ENCODE measurements around the gene HTR5A.
A peak's percentile ranks its signal among the peaks of the same experiment; 100 is the strongest.
"Not testable (repeated sequence)": the region's sequence is repeated elsewhere in the genome, so short reads cannot be mapped to it uniquely, and the experiment has no call there.

The HTR5A gene

DNA sequence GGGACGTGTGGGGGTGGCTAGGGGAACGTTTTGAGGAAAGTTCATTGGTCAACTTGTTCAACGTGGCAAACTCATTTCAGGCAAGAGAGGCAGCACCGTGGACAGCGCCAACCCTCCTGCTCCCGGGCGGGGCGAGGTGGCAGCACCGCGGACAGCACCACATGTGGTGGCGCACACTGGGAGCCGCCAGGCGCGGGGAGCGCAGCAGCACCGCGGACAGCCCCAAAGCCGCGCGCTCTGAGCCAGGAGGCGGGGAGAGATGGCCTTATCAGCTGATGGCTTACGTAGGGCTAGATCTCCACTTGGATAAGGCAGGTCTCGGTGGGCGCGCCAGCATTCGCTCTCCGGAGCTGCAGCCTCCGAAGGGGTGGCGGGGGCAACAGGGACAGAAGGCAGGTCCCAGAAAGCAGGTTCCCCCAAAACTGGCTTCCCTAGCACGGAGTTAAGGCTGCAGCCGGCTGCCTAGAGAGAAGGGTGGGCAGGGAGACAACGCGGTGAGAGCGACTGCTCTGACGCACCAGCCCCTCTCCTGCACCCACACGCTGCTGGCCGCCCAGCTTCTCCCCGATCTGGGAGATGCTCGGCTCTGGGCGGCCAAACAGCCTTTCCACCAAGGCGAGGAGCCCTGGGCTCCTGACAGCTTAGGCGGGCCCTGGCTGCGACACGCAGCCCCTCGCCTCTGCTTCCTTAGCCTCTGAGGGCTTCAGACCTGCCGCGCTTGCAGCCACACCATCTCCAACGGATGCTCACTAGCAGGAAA, at the start of gene HTR5A:
Gene HTR5A (plus strand): TSS at position 333 of the 760 bp plus-strand sequence. CDS start 576 bp downstream, outside the sequence.
- peak; percentile 16 to 50 for DNase-seq (ENCODE audit: low read depth in 2 of 2)

DNA sequence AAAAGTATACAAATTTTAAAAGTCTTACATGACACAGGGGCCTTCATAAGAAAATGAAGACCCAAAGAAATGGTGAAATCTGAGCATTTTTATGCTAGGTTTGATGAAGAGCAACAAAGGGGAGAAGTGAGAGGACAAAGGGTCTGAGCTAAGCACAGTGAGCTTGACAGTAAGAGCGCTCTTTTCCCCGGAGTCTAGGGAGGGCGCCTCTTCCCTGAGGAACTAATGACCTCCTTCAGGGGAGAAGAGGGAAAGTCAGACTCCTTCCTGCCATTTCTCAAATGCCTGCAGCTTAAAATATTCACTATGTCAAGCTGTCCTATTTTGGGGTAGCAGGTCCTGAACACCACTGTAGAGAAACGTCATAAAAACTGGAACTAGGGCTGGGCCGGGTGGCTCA, 49.1 kb upstream of the HTR5A start:
- no peak for DNase-seq (ENCODE audit: low read depth in 2 of 2)

DNA sequence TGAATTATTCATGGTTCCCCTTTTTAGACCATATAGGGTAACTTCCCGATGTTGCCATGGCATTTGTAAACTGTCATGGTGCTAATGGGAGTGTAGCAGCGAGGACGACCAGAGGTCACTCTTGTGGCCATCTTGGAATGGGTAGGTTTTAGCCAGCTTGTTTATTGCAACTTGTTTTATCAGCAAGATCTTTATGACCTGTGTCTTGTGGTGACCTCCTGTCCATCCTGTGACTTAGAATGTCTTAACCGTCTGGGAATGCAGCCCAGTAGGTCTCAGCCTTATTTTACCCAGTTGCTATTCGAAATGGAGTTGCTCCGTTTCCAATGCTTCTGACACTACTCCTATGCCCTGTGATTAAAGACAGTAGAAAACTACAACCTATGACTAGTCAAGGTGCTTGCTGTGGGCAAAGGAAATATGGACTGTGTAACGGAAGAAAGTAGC, 48.4 kb upstream of the HTR5A start:
- DNase-seq (ENCODE audit: low read depth in 2 of 2): no peak

DNA sequence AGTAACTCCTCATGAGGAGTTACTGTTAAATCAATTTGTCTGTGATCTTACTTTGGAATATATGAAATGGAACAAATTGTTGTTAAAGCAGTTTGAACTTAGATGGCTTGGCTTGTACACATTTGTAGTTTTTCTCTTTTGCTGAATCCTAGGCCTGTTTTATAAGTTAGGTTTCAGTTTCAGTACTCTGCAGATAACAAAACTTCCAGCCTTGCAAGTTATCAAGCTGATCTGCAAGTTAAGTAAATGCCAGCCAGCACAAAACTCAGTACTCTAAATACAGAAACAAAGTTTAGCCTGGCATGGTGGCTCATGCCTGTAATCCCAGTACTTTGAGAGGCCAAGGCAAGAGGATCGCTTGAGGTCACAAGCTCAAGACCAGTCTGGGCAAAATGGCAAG, 42.2 kb upstream of the HTR5A start:
- no peak for DNase-seq (ENCODE audit: low read depth in 2 of 2)

DNA sequence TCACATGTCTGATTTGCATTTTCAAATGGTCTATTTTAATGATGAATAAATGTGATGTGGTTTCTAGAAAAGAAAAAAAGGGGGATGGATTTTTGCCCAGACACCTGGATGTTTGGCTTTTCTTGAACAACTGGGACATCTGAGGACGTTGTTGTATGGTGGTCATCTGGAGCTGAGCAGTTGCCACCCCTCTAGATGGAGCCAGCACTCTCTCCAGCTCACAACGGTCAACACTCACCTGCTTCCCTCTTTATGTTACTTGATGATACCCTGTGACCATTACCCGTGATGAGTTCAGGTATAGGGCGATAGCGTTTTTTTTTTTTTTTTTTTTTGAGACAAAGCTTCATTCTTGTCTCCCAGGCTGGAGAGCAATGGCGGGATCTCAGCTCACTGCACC, 37.1 kb upstream of the HTR5A start:
- no peak for DNase-seq (ENCODE audit: low read depth in 2 of 2)

DNA sequence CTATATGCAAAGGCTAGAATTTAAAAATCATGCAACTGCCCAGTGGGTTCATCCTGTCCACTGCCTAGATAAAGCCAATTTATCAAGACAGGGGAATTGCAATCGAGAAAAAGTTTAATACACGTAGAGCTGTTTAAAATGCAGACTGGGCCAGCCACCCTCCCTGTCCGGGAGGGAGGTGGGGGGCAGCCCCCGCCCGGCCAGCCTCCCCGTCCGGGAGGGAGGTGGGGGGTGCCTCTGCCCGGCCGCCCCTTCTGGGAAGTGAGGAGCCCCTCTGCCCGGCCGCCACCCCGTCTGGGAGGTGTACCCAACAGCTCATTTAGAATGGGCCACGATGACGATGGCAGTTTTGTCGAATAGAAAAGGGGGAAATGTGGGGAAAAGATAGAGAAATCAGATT, 35.6 kb upstream of the HTR5A start:
- not testable (repeated sequence) for DNase-seq (ENCODE audit: low read depth in 2 of 2)

DNA sequence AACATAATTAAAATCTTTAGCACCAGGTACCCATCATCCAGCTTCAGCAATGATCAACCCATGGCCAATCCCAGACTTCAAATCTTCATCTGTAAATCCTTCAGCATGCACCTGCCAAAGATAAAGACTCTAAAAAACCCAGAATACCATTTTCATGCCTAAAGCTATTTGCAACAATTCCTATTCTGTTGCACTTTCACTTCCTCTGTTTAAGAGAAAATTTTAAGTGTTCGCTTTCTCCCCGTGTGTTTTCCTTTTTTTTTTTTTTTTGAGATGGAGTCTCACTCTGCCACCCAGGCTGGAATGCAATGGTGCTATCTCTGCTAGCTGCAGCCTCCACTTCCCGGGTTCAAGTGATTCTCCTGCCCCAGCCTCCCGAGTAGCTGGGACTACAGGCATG, 31.8 kb upstream of the HTR5A start:
- no peak for DNase-seq (ENCODE audit: low read depth in 2 of 2)

DNA sequence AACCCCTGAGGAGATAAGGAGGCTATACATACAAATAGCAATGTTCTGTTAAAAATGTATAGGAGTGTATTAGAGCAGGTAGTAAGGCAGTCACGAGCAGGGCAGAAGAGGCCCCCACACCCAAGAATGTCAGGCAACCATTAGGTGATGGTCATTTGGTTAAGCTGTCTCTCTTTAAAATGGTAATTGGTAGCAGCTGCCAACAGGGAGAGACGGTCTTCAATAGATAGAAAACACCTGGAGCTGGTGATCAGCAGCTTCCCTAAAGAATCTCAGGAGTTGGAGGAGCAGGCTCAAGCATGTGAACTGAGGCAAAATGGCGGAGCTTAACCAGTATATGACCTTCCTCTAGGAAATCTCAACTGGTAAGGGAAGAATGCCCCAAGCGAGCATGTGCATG, 26.4 kb upstream of the HTR5A start:
- DNase-seq (ENCODE audit: low read depth in 2 of 2): no peak

DNA sequence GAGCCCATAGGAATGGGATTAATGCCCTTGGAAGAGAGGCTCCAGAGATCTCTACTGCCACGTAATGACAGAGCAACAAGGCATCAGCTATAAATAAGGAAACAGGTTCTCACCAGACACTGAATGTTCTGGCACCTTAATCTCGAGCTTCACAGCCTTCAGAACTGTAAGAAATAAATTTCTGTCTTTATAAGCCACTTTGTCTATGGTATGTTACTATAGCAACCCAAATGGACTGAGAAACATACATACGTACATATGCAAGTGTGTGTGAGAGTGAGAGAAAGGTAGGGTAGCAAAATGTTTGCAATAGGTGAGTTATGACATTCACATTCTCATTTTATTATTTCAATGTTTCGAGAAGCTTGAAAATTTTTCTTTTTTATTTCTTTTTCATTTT, 22.1 kb upstream of the HTR5A start:
- no peak for DNase-seq (ENCODE audit: low read depth in 2 of 2)

DNA sequence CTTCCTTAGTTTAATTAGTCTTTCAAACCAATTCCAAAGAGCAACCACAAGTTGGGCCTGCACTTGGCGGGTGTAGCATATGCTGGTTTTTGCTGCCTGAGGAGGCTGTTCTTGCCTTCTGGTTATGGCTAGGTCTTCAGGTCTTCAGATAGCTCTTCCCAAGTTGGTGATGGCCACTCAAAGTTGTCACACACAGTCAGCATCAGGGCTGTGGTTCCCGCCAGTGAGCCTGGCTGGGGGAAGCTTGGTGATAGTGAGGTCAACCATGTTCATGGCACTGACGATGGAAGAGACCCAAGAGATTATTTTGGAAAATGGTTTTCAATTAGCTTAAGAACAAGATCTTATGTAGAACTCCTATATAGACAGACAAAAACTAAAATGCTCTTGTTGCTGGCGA, 18.8 kb upstream of the HTR5A start:
- DNase-seq (ENCODE audit: low read depth in 2 of 2): no peak

DNA sequence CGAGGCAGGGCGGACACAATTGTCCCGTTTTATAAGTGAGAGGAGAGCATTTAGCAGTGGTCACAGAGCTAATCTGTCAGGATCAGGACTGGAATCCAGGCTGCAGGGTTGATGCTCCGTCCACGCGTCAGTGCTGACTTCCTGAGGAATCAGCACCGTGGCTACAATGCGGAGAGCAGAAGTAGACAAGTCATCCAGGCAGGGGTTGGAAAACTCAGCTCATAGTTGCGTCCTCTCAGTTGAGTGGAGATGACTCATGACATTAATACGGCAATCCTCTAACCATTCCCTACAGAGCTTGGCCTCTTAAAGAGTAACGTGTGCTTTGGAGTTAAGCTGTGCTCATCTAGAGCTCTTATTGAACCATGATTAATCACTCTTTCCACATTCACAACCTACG, 17.1 kb upstream of the HTR5A start:
- DNase-seq (ENCODE audit: low read depth in 2 of 2): no peak

DNA sequence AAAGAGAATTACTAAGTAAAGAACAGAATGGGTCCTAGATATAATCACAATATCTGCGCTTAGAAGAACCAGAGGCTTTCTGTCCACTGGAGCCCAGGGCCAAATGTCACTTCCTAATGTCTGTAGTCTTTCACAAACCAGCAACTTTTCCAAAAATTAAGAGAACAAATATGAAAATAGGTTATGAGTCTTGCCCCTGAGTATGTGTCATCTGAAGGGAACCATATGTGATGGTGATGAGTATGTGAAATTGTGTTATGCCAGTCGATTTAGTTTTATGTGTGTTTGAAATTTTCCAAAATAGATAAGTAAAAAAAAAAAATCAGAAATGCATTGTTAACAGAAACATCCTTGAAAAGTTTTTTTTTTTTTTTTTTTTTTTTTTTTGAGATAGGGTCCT, 15.4 kb upstream of the HTR5A start:
- DNase-seq (ENCODE audit: low read depth in 2 of 2): no peak

DNA sequence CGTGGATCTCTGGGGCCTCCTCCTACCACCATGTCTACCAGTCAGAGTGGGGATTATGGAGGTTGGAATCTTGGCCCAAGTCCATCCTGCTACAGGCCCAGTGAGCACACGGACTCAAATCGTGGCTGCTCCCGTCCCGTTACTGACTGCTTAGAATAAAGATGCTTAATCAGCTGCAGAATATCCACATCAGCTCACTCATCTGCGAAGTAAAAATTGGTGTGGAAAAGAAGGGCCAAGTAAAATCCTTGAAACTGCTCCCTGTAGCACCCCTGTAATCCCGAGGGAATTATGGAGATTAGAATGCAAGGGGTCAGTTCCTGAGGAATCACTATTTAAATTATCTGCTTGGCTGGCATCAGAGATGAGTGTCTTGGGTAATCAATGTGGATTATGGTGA, 13.0 kb upstream of the HTR5A start:
- DNase-seq (ENCODE audit: low read depth in 2 of 2): no peak

DNA sequence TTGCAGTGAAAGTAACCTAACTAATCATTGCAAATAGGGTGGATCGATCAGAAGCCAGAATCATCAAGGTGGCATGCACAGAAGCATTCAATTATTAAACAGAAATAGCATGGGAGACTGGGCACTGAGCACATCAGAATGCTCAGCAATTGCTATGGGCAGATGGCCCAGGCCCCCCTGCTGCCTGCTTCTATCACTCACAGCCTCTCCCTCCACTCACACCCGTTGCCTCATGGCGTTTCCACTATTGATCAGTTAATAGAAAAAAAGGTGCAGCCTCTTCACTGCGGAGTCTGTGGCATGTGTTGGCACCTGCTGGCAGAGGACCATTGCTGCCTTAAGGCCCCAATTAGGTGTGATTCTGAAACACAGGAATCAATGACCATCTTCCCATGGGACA, 11.2 kb upstream of the HTR5A start:
- DNase-seq (ENCODE audit: low read depth in 2 of 2): no peak

DNA sequence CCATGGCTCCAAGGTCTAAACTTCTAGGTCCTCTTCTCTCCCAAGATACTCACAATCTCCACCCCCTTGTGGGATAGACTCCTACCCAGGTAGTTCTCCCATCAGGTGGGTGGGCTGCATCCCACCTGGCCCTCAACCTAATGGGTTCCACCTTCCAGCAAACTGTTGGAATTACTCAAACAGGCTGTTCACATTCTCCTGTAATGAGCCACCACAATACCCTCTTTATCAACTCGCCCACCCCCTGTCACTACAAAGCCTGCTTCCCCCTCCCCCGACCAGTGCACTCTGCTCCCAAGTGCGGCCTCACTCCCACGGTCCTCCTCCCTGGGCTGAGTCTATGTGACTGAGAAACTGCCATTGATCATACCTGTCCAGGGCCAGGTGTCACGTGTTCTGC, 10.4 kb upstream of the HTR5A start:
- DNase-seq (ENCODE audit: low read depth in 2 of 2): no peak

DNA sequence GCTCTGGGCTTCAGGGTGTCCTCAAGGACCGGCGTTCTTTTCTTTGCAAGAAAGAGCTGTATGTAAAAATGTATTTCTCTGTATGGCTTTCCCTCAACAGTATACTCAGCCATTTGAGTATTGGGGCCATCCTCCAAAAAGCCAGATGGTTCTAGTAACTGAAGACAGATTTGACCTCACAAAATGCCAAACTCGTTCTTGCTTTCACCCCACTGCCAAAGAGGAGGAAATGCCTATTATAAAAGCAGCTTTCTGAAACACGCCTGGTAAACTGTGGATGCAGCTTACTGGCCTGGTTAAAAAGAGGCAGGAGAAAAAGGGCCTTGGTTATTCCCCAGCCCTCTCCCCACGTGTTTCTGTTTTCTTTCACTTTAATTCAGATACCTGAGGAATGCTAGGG, 7.7 kb upstream of the HTR5A start:
- no peak for DNase-seq (ENCODE audit: low read depth in 2 of 2)

DNA sequence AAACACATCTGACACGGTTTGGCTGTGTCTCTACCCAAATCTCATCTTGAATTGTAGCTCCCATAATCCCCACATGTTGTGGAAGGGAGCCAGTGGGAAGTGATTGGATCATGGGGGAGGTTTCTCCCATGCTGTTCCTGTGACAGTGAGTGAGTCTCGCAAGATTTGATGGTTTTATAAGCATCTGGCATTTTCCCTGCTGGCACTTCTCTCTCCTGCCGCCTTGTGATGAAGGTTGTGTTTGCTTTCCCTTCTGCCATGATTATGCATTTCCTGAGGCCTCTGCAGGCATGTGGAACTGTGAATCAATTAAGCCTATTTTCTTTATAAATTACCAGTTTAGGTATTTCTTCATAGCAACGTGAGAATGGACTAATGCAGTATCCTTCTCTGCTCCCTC, 5.9 kb upstream of the HTR5A start:
- DNase-seq (ENCODE audit: low read depth in 2 of 2): no peak

DNA sequence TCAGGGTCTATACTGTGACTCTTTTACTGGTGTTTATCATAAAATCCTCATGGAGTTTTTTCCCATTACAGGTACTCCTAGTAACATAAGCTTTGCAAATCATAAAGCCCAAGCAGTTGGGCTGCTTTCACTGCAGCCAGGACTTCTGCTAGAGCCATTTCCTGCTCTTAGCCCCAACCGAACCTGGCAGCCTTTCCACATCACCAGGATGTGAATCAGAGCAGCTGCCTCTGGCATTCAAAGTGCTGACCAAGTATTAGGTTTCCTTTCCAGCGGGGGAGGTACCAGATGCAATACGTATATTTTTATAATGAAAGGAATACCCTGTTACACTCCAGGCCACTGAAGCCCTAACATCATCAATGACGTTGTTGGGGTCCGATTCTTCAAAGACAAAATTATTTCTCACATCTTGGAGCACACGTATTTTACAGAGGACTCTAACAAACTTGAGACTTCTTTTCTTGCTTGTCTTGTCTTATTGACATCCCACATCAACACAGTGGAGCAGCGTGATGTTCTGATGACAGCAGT, 3.6 kb upstream of the HTR5A start:
- no peak for DNase-seq (ENCODE audit: low read depth in 2 of 2)

DNA sequence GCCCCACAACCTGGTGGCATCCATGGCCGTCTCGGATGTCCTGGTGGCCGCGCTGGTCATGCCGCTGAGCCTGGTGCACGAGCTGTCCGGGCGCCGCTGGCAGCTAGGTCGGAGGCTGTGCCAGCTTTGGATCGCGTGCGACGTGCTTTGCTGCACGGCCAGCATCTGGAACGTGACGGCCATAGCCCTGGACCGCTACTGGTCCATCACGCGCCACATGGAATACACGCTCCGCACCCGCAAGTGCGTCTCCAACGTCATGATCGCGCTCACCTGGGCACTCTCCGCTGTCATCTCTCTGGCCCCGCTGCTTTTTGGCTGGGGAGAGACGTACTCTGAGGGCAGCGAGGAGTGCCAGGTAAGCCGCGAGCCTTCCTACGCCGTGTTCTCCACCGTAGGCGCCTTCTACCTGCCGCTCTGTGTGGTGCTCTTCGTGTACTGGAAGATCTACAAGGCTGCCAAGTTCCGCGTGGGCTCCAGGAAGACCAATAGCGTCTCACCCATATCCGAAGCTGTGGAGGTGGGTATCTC, 1.1 kb downstream of the HTR5A start:
- DNase-seq (ENCODE audit: low read depth in 2 of 2): no peak

DNA sequence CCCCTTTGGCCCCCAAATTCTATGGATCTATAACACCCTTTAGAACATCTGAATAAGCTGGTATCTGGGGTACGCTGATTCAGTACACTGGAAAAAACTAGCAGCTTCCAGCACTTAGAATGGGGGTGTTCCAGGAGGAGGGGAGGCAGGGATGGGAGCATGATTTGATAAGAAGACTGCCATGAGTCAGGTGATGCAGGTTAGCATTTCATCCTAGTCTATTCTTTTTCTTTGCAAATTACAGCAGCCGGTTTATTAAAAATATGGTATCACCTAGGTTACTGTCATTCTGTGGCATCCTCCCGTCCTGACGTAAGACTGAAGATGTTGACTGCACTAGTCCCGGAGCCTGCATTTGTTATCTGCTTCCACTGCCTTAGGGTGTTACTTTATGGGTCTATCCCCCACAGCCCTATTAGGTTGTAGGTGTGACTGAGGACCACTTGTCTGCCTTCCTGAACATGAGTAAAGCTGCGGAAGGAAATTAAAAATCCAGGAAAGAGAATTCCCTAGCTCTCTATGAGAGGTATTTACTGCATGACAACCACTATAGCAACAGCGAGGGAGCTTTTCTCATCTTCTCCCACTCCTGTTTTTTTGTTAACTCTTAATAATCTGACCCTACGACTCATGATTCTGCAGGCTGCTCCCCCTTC, 1.9 kb downstream of the HTR5A start:
- DNase-seq (ENCODE audit: low read depth in 2 of 2): no peak

DNA sequence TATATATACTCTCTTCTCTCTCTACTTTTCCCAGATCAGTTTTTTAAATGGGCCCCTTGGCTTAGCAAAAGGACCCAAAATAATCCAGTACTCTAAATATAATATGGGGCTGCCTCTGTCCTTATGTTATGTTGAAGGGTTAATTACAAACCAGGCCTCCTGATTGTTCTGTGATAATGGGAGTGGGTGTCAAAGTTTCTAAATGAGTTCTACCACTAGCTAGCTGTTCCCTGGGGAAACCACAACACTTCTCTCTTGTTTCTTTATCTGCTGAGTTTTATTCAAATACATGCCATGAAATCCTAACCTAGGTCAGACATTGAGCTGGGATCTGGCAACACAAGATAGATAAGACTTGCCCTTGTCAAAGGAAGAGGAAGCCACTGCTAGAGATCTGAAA, 3.8 kb downstream of the HTR5A start:
- DNase-seq (ENCODE audit: low read depth in 2 of 2): no peak

DNA sequence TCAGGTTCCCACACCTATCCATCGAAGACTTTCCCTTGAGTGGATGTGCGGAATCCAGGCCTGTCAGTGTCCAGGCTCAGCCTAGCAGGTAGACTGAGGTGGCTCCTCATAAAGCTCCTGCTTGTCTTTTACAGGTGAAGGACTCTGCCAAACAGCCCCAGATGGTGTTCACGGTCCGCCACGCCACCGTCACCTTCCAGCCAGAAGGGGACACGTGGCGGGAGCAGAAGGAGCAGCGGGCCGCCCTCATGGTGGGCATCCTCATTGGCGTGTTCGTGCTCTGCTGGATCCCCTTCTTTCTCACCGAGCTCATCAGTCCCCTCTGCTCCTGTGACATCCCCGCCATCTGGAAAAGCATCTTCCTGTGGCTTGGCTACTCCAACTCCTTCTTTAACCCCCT, 13.9 kb downstream of the HTR5A start:
- no peak for DNase-seq (ENCODE audit: low read depth in 2 of 2)

DNA sequence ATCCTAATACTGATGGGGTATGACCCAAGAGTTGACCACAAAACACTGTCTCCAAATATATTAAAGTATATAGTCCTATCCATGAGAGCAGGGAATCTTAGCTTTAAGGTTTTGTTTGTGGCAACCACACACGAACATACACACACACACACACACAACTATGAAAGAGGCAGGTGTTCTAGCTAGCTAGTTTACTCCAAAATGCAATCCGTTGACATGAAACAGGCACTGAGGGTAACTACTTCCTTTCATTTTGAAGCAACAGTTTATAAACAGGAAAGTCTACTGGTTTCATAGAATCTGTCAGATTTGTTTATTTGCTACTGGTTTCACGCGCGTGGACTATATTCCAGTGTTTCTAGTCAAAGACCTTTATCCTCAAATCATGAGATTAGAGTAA, 14.8 kb downstream of the HTR5A start:
- DNase-seq (ENCODE audit: low read depth in 2 of 2): no peak
